RWPE1 (cell line): ENCODE results near the gene NDUFS2.
A peak's percentile ranks its signal among the peaks of the same experiment; 100 is the strongest.

Source experiments
- CTCF ChIA-PET: fragments of 350-600 bp; sonication (Branson Sonifier 250); formaldehyde crosslinking; extraction: SDS; loops from one replicate; lab custom pipeline; 2021; lab: Yijun Ruan, JAX
- POLR2A ChIA-PET: fragments of 400-600 bp; formaldehyde crosslinking; extraction: SDS; loops from one replicate; lab custom pipeline; 2020; ENCODE audit warnings: antibody characterized with exemption; ENCODE audit not compliant: low non-redundant PET; lab: Yijun Ruan, JAX
- DNase-seq: peaks from one replicate; pipeline ENCODE4 v3.0.0; 2012; ENCODE audit warnings: low spot score
- H3K27ac ChIP-seq: fragments of 450-650 bp; 2 replicates; pipeline ENCODE4 v1.5.1; 2017
- CTCF ChIP-seq: fragments of 450-650 bp; conservative IDR thresholded peaks from 2 replicates; pipeline ENCODE4 v1.5.1; 2017; ENCODE audit warnings: low read depth, mild to moderate bottlenecking

Gene NDUFS2

GRCh38 chr1:161182214-161182613 lies 20.0 kb upstream of the NDUFS2 start:
- ChIA-PET CTCF (interaction anchor here (0.6 kb wide), 1 partner anchor 116 kb away, joined by 4 read pairs; no protein-coding TSS in a partner anchor), POLR2A (interaction anchor here (0.7 kb wide), 1 partner anchor 20 kb away, joined by 3 read pairs; no protein-coding TSS in a partner anchor)
- H3K27ac ChIP-seq = peak overlapping the region; percentile 88
- peak; percentile 62 for DNase-seq
- no peak for TF ChIP-seq CTCF

GRCh38 chr1:161185282-161185682 lies 16.9 kb upstream of the NDUFS2 start:
- TF ChIP-seq CTCF = no peak
- no peak for DNase-seq
- no peak overlapping the region for H3K27ac ChIP-seq
- ChIA-PET CTCF (no interaction called here), POLR2A (no interaction called here)

GRCh38 chr1:161185732-161186311 lies 16.3 kb upstream of the NDUFS2 start:
- no peak overlapping the region for H3K27ac ChIP-seq
- ChIA-PET CTCF (interaction anchor here (1.0 kb wide), 1 partner anchor 14 kb away, joined by 4 read pairs; no protein-coding TSS in a partner anchor), POLR2A (no interaction called here)
- no peak for TF ChIP-seq CTCF
- DNase-seq = no peak

DNA sequence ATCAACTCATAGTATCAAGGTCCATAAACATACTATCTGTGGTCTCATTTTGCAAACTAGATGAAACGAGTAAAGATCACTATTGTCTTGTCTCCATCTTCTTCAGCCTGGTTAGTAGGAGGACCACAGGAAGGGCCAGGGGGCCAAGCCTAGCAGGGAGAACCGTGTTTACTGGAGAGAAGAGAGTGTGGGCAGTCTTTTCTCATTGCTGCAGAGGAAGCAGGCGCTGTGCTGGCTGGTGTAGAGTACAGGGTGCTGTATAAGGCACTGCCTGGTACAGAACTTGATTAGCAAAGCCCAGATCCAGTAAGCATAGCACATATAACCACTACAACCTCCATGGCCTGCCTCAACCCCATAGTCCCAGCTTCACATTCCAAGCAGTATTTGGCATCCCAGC lies 14.9 kb upstream of the NDUFS2 start:
- POLR2A ChIA-PET = no interaction called here

GRCh38 chr1:161188381-161188780 lies 13.8 kb upstream of the NDUFS2 start:
- no peak for DNase-seq
- ChIA-PET POLR2A (no interaction called here), CTCF (interaction anchor here (0.6 kb wide), 1 partner anchor 252 kb away, joined by 4 read pairs; no protein-coding TSS in a partner anchor)
- H3K27ac ChIP-seq = no peak overlapping the region
- TF ChIP-seq CTCF = no peak

More for the DNA sequence above, 14.9 kb upstream of the NDUFS2 start:
- TF ChIP-seq CTCF = no peak
- CTCF ChIA-PET = interaction anchor here (0.6 to 0.8 kb wide), 2 partner anchors 39 to 201 kb away, joined by 3 to 4 read pairs; no protein-coding TSS in a partner anchor
- no peak for DNase-seq
- H3K27ac ChIP-seq = no peak overlapping the region

DNA sequence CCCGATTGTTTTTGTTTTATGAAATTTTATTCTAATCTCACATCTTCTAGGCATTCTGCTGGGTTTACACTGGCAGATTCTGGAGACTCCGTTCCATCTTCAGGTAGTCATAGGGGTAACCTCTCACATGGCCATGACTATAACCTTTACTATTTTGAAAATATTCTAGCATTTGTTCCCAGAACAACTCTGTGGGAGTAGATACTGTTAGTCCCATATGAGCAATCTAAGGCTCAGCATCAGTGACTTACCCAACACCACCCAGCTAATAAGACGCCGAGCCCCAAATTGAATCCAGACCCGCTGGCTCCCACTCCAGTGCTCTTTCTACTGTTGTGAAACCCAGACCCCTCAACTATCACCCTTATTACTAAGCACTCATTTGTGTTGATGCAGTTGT lies 13.1 kb upstream of the NDUFS2 start:
- ChIA-PET CTCF (no interaction called here), POLR2A (no interaction called here)
- no peak overlapping the region for H3K27ac ChIP-seq
- no peak for DNase-seq
- TF ChIP-seq CTCF = no peak
